Skin of body (tissue), 2 donors: ENCODE data around the gene MARCKS. TPM values are rescaled to one million over a fixed set of nuclear protein-coding genes. Genes with fewer than 3 reads are reported as not detected.

Source experiments
- DNase-seq: peaks from one replicate; lab custom pipeline; 2025; lab: John Stamatoyannopoulos, UW
- total RNA-seq: library from RNA; depleted of rRNA; stranded (reverse); fragments of >200 nt; gene quantifications from one replicate; pipeline ENCODE4 v1.2.3, GENCODE V29; 2014

The MARCKS gene
- total RNA-seq = 167 TPM

DNA sequence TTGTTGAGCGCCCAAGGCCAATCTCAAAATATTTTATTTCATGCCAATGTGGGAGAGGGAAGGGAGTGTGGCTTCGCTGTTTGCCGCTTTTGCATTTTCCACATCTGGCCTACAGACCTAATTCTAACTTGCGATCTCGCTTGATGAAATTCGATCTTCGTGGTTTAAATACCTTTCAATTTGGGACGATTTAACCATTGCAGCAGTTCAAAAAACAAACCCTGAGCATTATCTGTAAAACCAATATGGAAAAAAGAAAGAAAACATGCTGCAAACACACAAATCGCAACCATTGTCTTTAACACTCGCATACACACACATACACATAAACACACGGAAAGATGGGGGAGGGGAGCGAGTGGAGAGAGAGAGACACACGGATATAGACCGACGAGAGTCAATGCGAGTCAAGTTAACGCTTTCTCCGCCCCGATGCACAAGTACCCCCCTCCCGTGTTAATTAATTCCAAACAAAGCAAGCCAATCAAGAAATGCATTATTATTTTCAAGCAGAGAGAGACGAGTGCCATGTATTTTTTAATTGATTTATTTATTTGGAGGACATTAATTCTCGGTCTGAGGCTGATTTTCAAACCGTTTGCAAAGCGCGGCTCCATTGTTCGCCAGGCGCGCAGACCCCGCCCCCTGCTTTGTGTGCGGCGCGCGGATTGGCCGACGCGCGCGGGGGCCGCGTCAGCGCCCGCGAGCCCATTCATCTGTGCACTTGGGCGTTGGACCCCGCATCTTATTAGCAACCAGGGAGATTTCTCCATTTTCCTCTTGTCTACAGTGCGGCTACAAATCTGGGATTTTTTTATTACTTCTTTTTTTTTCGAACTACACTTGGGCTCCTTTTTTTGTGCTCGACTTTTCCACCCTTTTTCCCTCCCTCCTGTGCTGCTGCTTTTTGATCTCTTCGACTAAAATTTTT, at the start of gene MARCKS:
Gene MARCKS (plus strand): TSS at position 721 of the 931 bp plus-strand sequence. CDS start 401 bp downstream, outside the sequence.
- DNase-seq = peak; percentile 96

GRCh38 chr6:113809826-113810225, 47.3 kb upstream of the MARCKS start:
- DNase-seq = no peak

GRCh38 chr6:113813142-113813541, 44.0 kb upstream of the MARCKS start:
- no peak for DNase-seq

- no peak for DNase-seq
Observed at GRCh38 chr6:113818578-113818977, 38.6 kb upstream of the MARCKS start.

DNA sequence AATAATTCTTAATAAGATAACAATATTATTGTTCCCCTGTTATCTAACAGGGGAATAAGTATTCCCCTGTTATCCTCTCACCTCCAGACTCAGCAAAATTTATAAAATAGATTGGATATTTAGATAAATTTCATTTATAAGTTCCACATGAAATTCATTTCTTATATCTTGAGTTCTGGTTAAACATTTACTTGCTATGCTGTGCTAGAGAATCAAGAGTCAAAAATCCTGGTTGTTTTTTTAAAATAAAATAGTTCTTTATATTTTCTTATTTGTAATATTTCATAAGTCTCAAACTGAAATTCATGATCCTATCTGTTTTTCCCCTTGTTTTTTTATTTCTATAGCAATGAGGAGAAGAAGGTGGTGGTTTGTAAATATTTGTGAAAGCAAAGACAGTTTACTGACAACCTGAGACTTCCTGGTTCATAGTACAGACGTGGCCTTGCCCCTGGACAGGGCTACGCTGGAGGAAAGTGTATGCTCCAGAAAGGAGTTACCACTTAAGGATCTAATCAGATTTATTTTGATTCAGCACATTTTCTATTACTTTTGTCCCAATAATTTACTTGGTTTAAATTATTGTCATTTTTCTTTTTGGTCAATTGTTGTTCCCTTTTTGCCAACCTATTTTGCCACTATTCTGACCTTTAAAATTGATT, 37.8 kb upstream of the MARCKS start:
- no peak for DNase-seq

GRCh38 chr6:113820761-113821160, 36.4 kb upstream of the MARCKS start:
- DNase-seq = no peak

GRCh38 chr6:113821445-113821844, 35.7 kb upstream of the MARCKS start:
- no peak for DNase-seq

DNA sequence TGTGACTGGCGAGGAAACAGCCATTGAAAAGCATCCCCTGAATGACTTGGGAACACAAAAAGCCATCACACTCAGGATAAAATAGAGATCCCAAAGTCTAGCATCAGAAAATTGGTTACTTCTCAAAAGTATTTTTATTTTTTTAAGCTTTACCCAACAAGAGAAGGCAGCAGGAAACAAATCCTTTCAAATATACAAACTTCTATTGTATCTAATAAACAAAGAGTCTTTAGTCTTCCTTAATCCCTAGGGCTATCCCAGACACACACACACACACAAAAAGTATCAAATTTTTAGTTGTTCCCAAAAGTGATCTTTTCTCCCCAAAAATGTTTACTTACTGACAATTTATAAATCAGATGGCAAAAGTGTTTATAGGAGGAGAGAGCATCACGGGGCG, 33.2 kb upstream of the MARCKS start:
- DNase-seq = peak; percentile 11

GRCh38 chr6:113824411-113824810, 32.7 kb upstream of the MARCKS start:
- DNase-seq = peak; percentile 56

DNA sequence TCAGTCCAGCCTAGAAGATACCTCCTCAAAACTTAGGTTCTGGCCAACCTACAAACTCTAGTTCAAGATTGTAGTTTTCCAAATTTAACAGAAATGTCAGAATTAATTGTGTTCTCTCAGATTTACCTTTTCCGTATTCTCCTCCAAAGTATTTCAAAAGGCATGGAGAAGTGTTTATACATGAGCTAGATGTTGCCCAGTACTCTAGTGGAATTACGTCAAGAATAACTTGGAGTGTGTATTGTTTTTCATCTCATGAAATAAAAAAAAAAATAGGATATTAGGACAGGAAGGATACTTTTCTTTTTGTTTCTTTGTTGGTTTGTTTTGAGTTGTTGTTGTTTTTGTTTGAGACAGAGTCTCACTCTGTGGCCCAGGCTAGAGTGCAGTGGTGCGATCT, 32.3 kb upstream of the MARCKS start:
- no peak for DNase-seq

DNA sequence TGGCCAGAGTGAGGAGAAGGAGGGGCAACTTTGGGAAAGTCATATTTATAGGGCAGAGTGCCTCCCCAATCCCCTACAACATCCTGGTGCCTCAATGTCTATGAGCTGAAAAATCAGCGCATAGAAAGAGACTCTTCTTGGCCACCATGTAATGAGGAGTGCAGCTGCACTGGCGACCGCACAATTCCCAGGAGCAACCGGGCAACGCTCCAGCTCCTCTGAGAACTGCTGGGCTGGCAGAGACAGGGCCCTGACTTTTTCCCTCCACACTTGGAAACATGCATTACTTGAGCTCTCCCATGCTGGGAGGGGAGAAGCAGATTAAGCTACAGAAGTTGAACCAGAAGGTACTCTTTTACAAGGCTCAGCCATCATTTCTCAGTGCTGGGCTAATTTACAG, 31.4 kb upstream of the MARCKS start:
- peak; percentile 74 for DNase-seq

GRCh38 chr6:113828984-113829695, 28.0 kb upstream of the MARCKS start:
- no peak for DNase-seq

GRCh38 chr6:113829696-113830045, 27.5 kb upstream of the MARCKS start:
- DNase-seq = no peak

GRCh38 chr6:113830140-113830539, 27.0 kb upstream of the MARCKS start:
- DNase-seq = no peak

DNA sequence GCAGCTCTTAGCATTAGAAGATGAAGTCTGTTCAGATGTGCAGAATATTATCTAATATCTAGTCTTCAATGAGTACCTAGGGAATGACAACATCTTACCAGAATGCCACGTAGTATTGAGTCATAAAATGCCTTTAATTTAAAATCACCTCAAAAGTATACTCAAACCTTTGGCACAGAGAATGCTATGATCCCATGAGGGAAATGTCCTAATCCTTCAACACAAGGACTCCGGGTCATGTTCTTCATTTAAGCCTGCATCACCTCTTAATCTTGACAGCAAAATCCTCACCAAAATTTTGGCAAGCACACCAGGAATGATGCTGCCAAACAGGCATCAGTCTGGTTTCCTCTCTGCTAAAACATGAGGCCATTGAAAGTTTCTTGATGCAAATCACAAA, 23.6 kb upstream of the MARCKS start:
- DNase-seq = no peak

- no peak for DNase-seq
Observed at GRCh38 chr6:113837170-113837569, 20.0 kb upstream of the MARCKS start.

DNA sequence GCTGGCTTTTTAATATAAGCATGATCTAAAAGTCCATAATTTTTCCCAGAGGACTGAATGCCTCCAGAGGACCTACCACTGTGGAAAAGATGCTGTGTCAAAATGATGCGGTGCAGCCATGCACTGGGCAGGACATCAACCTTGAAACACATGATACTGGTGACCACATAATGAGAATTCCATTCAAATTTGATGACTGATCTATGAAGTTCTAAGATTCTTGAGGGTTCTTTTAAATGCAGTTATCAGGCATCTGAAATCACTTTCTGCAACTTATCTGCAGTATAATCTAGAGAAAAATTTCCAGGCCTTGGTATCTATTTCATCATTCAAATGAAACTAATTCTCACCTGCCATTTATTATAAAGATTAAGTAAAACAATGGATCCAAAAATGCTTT, 15.0 kb upstream of the MARCKS start:
- DNase-seq = no peak

DNA sequence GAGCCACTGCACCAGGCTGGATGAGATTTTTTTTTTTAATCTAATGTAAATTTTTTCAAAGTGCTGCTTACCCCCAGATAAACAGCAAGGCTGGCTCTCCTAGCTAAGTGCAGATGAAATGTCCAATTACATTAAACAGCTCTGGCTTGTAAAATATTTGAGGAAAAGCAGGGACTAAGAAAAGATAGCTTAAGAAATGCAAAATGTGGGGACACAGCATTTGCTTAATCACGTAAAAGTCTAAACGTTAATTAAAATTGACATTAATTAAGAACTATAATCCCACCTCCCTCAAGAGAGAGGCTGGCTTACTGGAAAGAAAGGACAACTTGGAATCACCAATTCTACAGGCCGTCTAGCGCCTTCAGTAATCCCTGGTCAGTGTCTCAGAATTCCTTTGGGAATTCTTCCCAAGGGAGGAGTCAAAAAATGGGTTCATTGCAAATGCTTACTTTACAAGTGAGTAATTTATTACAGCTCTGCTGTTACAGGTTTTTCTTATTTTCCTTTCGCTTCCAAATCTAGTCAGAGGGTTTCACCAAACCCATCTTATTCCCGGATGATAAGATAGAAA, 13.6 kb upstream of the MARCKS start:
- no peak for DNase-seq

DNA sequence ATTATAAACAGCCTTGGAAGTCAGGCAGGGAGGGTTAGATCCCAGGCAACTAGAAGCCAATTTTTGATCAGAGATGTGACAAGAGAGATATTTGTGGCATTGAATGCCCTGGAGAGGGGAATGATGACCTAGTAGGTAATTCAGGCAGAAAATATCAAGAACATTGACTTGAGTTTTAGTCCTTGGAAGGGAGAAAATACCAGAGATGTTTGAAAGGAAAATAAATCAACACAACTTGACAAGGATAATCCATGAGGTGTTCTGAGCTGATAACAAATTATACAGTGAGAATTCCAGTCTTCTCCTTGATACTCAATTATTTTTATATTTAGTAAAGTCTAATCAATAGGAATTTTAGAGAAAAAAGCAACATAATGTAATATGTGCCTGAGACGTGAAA, 10.6 kb upstream of the MARCKS start:
- no peak for DNase-seq

DNA sequence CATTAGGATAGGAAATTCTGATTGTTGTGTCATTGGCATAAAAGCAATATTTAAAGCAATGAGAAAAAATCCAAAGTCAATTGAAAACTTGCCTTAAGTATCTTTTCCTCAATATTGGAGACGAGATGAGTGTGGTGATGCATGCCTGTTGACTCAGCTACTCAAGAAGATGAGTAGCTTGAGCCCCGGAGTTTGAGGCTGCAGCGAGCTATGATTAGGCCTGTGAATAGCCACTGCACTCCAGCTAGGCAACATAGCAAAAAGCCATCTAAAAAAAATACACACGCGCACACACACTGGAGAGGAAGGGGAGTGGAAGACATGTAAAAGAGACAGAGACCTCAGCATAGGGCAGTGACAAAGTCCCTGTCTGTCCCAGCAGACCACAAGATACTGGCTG, 9.7 kb upstream of the MARCKS start:
- no peak for DNase-seq

DNA sequence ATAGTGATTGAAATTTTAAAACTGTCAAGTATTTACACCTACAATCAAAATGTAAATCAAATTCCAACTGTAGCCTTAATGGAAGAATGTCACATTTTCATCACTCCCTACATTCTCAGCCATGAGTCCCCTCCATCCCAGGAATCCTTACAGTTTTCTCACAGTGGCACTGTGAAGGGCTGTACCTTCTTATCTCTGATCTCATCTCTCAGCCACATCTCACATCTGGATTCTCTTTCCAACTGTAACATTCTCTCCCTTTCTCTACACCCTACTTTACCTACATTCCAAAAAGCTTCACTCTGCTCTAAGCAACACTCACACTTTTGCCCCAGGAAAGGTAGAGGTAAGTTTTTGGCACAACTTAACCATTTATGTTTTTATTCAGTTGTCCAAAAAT, 8.9 kb upstream of the MARCKS start:
- DNase-seq = no peak

- no peak for DNase-seq
Observed at GRCh38 chr6:113848811-113849210, 8.3 kb upstream of the MARCKS start.
